ENCODE results near the gene C19orf44. TPM values are rescaled to one million over a fixed set of nuclear protein-coding genes. Genes with fewer than 3 reads are reported as not detected.

Gene C19orf44
- total and polyA plus RNA-seq, 2 experiments from 2014 or later: 2.5 to 5.9 TPM

- TF ChIP-seq REST (IDR thresholded peaks at IDR 0.05; ENCODE audit: unreplicated experiment) (no peak), ZNF331 (CRISPR knock-in tag; IDR thresholded peaks at IDR 0.05; ENCODE audit: low read depth) (no peak), NANOG (IDR thresholded peaks at IDR 0.05; ENCODE audit: borderline replicate concordance) (no peak), EZH2 (IDR thresholded peaks at IDR 0.05; ENCODE audit: low read depth, unreplicated experiment) (no peak), CREB1 (CRISPR knock-in tag; IDR thresholded peaks at IDR 0.05; ENCODE audit: low read depth) (no peak), CTCF (conservative IDR thresholded peaks at IDR 0.05; ENCODE audit: low read depth in 2 of 2) (no peak)
Observed at GRCh38 chr19:16455489-16455888, 40.7 kb upstream of the C19orf44 start (continued).

- Histone ChIP-seq H3K4me3 (0 out of 2 replicates have a peak overlapping the region, but pooled peaks have one; percentile 35), H3K9me2 (ENCODE audit: insufficient read depth) (no peaks in the 10 kb centered on the region), H3F3A (replicated peaks; ENCODE audit: low read depth) (no peaks in the 10 kb centered on the region; the same call in 1 of the 2 replicates), H4K20me1 (replicated peaks; ENCODE audit: insufficient read depth) (peaks cover 43% of the 10 kb centered on the region), H3K27me3 (ENCODE audit: insufficient read depth) (no peaks in the 10 kb centered on the region), H3K79me2 (replicated peaks; ENCODE audit: insufficient read depth) (peaks cover 100% of the 10 kb centered on the region), H2AFZ (no peak overlapping the region), H3K4me2 (peak overlapping the region; percentile 73), H3K36me3 (ENCODE audit: insufficient read depth) (no peaks in the 10 kb centered on the region), H3K27ac (ENCODE audit: low read depth) (peak overlapping the region; percentile 78; the same call in 1 of the 2 replicates), H3K4me1 (ENCODE audit: insufficient read depth) (peaks cover 35% of the 10 kb centered on the region)
- Mint-ChIP-seq H3K9me3 (no peaks in the 10 kb centered on the region), H3K4me3 (peak overlapping the region; percentile 55; the same call in 2 of the 3 replicates), H3K36me3 (ENCODE audit: low read depth) (peaks cover 3% of the 10 kb centered on the region; the same call in 1 of the 3 replicates), H3K27me3 (ENCODE audit: insufficient read depth, low read depth, poor library complexity) (peaks cover 14% of the 10 kb centered on the region), H3K4me1 (peaks cover 47% of the 10 kb centered on the region), H3K27ac (peak overlapping the region; percentile 95)
- DNase-seq (ENCODE audit: low spot score): peak; percentile 51
- peak; percentile 15; the same call in 2 of the 3 replicates for ATAC-seq
- no peak for TF ChIP-seq ETS1 (IDR thresholded peaks at IDR 0.05)
- no peak for TF ChIP-seq EZH2phosphoT487 (IDR thresholded peaks at IDR 0.05; ENCODE audit: unreplicated experiment)
- TF ChIP-seq STAT1 (IDR thresholded peaks at IDR 0.05; ENCODE audit: unreplicated experiment): no peak
- no peak for TF ChIP-seq ZNF114 (CRISPR knock-in tag; IDR thresholded peaks at IDR 0.05)
- TF ChIP-seq CTCF (conservative IDR thresholded peaks at IDR 0.05; ENCODE audit: low read depth in 2 of 2): no peak
- TF ChIP-seq ZNF331 (CRISPR knock-in tag; IDR thresholded peaks at IDR 0.05; ENCODE audit: low read depth): no peak
- no peak for TF ChIP-seq CREB1 (CRISPR knock-in tag; IDR thresholded peaks at IDR 0.05; ENCODE audit: low read depth)
- TF ChIP-seq REST (IDR thresholded peaks at IDR 0.05; ENCODE audit: unreplicated experiment): no peak
- TF ChIP-seq NANOG (IDR thresholded peaks at IDR 0.05; ENCODE audit: borderline replicate concordance): no peak
Observed at GRCh38 chr19:16456652-16457194, 39.5 kb upstream of the C19orf44 start.
